Stimulated activated naive CD8-positive, alpha-beta T cell treated with anti-CD3 and anti-CD28 coated beads, Interleukin-15, amount 100 ng/mL, for 72 hours (primary cell): ENCODE measurements around the gene LGALS3.

Source experiments
- ATAC-seq: fragments of 150-1000 bp; cut with Tn5 transposase; 2 replicates; pipeline ENCODE4 v1.10.0; 2021; ENCODE audit warnings: mild to moderate bottlenecking, moderate library complexity
- DNase-seq, 2 donors: peaks; one replicate each; pipeline ENCODE4 v3.0.0; 2021 to 2022
- H3K27ac Mint-ChIP-seq, 2 donors: one replicate each; pipeline ENCODE4 v1.8.0; 2022; ENCODE audit warnings: mild to moderate bottlenecking in 2 of 2, mixed read lengths in 2 of 2, moderate library complexity in 2 of 2
- H3K27me3 Mint-ChIP-seq: one replicate; pipeline ENCODE4 v1.8.0; 2022; ENCODE audit warnings: mixed read lengths
- H3K4me1 Mint-ChIP-seq: one replicate; pipeline ENCODE4 v1.8.0; 2022; ENCODE audit warnings: mild to moderate bottlenecking, mixed read lengths
- H3K4me3 Mint-ChIP-seq, 2 donors: one replicate each; pipeline ENCODE4 v1.8.0; 2022; ENCODE audit warnings: mild to moderate bottlenecking in 2 of 2, mixed read lengths in 2 of 2, moderate library complexity in 1 of 2
- H3K9me3 Mint-ChIP-seq, 2 donors: one replicate each; pipeline ENCODE4 v1.8.0; 2022; ENCODE audit warnings: mixed read lengths in 2 of 2

Gene LGALS3

GRCh38 chr14:55188686-55189295, 59.7 kb downstream of the LGALS3 start:
- DNase-seq (no peak), ATAC-seq (no peak)
- H3K27me3 Mint-ChIP-seq, result no peaks in the 10 kb centered on the region
- no peak overlapping the region for H3K27ac Mint-ChIP-seq
- H3K4me3 Mint-ChIP-seq, result peak overlapping the region; percentile 85 to 93
- peaks cover 24% of the 10 kb centered on the region for H3K4me1 Mint-ChIP-seq
- H3K9me3 Mint-ChIP-seq, result no peaks in the 10 kb centered on the region

DNA sequence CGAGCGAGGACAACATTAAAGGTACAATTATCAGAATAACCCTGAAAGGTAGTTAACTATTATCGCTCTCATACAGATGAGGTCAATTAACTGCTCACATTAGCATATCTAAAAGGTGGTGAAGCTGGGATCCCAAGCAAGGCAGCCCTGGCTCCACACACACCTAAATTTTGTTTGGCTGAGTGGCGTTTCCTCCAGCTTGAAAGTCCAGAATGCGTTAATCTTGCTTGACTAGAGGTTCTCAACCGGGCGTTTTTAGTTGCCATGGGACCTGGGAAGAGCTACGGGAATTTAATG, 61.8 kb downstream of the LGALS3 start:
- peak overlapping the region; percentile 94 to 98 for H3K27ac Mint-ChIP-seq

DNA sequence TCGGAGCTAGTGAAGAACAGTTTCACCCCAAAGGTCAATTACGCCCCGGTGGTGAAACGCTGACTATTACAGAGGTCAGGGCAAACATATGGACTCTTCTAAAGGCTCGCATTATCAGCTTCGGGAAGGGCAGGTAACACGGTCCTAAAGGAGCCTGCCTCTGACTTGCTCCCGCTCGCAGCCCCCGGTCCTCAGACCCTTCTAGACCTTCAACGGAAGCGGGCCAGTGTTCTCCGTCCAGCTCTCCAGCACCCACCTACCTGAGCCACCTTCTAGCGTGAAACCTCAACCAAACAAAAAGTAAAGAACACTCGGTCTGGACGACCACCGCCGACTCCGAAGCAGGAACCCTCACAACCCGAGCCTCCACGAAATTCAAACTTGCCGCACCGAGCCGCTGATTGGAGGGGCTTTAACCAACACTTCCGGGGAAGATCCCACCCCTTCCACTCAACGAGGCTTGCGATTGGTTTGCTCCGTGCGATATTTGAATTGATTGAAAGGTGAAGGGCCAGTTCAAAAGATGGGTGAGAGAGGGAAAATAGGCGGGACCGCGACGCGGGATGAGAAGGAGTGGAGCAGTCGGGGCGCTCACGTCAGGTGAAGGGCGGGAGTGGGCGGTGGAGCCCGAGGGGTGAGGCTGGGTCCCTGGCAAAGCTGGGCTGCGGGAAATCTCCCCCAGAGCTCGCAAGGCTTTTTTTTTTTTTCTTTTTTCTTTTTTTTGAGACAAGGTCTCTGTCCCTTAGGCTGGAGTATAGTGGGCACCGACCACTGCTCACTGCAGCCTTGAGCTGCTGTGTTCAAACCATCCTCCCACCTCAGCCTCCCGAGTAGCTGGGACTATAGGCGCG, 62.4 kb downstream of the LGALS3 start, which contains the start of gene DLGAP5:
Gene DLGAP5, minus strand, starts transcription at position 383 of the 851 bp plus-strand sequence. CDS start 2,406 bp downstream, outside the sequence.
- H3K4me3 Mint-ChIP-seq, result peak within 1 kb of the TSS; percentile 85 to 93
- ATAC-seq (peak; percentile 96), DNase-seq (peak; percentile 86 to 92)
- H3K9me3 Mint-ChIP-seq, result no peaks in the 10 kb centered on the region
- peaks cover 24% of the 10 kb centered on the region for H3K4me1 Mint-ChIP-seq
- H3K27me3 Mint-ChIP-seq, result no peaks in the 10 kb centered on the region
- peak within 1 kb of the TSS; percentile 94 to 98 for H3K27ac Mint-ChIP-seq

More for the DNA sequence above, 61.8 kb downstream of the LGALS3 start:
- H3K27me3 Mint-ChIP-seq, result no peaks in the 10 kb centered on the region
- ATAC-seq, result peak; percentile 1
- peak overlapping the region; percentile 85 to 93 for H3K4me3 Mint-ChIP-seq
- DNase-seq, result no peak
- H3K9me3 Mint-ChIP-seq, result no peaks in the 10 kb centered on the region
- peaks cover 24% of the 10 kb centered on the region for H3K4me1 Mint-ChIP-seq

DNA sequence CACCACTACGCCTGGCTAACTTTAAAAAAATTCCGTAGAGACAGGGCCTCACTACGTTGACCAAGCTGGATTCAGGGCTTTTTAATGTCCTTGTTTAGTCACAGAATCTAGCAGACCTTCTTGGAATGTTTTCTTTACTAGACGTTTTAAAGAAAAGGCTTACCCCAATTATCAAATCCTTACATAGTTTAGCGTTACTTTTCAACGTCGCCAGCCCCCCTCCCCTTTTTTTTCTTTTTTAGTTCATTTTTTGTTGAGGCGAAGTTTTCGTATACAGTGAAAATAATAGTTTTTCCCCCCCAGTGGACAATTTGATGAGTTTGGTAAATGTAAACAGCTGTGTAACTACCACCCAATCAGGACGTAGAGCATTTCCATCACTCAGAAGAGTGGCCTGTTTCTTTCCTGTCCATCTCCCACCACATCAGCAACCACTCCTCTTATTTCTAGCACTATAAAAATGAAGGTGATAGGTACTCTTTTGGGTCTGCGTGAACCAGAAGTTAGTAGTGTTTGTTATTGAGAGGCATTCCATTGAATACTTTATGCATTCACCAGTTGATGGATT, 63.1 kb downstream of the LGALS3 start:
- peak overlapping the region in 1 of 2 donors; percentile 35 for H3K27ac Mint-ChIP-seq
- DNase-seq, result no peak
- H3K27me3 Mint-ChIP-seq, result no peaks in the 10 kb centered on the region
- peaks cover 24% of the 10 kb centered on the region for H3K4me1 Mint-ChIP-seq
- peak overlapping the region; percentile 85 to 93 for H3K4me3 Mint-ChIP-seq
- ATAC-seq, result no peak
- H3K9me3 Mint-ChIP-seq, result no peaks in the 10 kb centered on the region

DNA sequence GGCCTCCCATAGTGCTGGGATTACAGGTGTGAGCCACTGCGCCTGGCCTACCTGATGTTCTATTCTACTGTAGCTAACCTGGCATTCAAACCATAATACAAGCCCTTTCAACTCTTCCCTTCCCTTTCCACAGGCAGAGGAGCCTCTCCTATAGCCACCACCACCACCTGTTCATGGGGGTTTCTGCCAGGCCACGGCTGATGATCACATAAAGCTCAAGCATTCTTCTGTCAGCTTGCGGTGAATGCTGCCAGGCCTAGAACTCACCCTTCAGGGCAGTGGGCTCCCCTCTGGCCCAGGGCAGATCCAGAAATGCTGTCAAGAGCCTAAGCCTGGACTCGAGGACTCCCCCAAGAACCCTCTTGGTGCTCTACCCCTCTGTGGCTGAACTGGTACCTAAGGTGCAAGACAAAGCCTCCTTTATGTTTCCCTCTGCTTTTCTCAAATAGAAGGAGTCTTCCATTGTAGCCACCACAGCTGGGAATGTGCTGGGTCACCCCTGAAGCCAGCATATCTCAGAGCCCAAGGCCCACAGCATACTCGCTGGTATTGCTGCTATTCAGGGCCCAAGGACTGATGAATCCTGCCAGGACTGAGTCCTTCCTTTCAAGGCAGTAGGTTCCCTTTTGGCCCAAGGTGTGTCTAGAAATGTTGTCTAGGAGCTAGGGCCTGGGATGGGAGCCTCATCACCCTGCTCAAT, 65.8 kb downstream of the LGALS3 start:
- Mint-ChIP-seq H3K4me1 (peaks cover 15% of the 10 kb centered on the region), H3K4me3 (no peak overlapping the region), H3K27ac (no peak overlapping the region), H3K9me3 (no peaks in the 10 kb centered on the region), H3K27me3 (no peaks in the 10 kb centered on the region)
- ATAC-seq (no peak), DNase-seq (no peak)
